ENCODE measurements around the gene RAB11FIP3. TPM values are rescaled to one million over a fixed set of nuclear protein-coding genes. Genes with fewer than 3 reads are reported as not detected.
"Not testable (repeated sequence)": the region's sequence is repeated elsewhere in the genome, so short reads cannot be mapped to it uniquely, and the experiment has no call there.

Gene RAB11FIP3
- polyA plus RNA-seq, 1 of the 3 experiments (the other 2 are of a cell fraction) = 24.8 TPM

- TF ChIP-seq CTCF (IDR thresholded peaks at IDR 0.05) = no peak
- no peak for TF ChIP-seq GABPA (IDR thresholded peaks at IDR 0.05; ENCODE audit: low read depth)
- no peak for TF ChIP-seq EP300 (IDR thresholded peaks at IDR 0.05; ENCODE audit: borderline replicate concordance in 1 of 2, low read depth in 1 of 2, low read length in 1 of 2)
- no peak for TF ChIP-seq NFIC (IDR thresholded peaks at IDR 0.05; ENCODE audit: borderline replicate concordance)
- TF ChIP-seq USF1 (IDR thresholded peaks at IDR 0.05; ENCODE audit: borderline replicate concordance, low read depth) = no peak
- TF ChIP-seq EZH2phosphoT487 (IDR thresholded peaks at IDR 0.05; ENCODE audit: borderline replicate concordance, low read depth) = no peak
- no peak for TF ChIP-seq MAX (IDR thresholded peaks at IDR 0.05; ENCODE audit: low read depth)
- no peak for TF ChIP-seq TEAD4 (IDR thresholded peaks at IDR 0.05; ENCODE audit: borderline replicate concordance, insufficient read depth)
- no peak for TF ChIP-seq FOXJ3 (CRISPR knock-in tag; IDR thresholded peaks at IDR 0.05)
- no peak for TF ChIP-seq FOXM1 (IDR thresholded peaks at IDR 0.05; ENCODE audit: low read depth)
These were observed 52.1 kb downstream of the RAB11FIP3 start for GRCh38 chr16:477301-478157.

GRCh38 chr16:478287-478686 lies 52.8 kb downstream of the RAB11FIP3 start:
- H3K27ac ChIP-seq (ENCODE audit: low read depth in 2 of 2, low read length in 1 of 2); H3K27me3 ChIP-seq (ENCODE audit: insufficient read depth); H3F3A ChIP-seq (replicated peaks; ENCODE audit: insufficient read depth); H3K4me1 ChIP-seq (ENCODE audit: control insufficient read depth in 1 of 2, insufficient read depth in 2 of 2, low read depth in 1 of 2, low read length in 1 of 2); H3K79me2 ChIP-seq (ENCODE audit: insufficient read depth); H3K9ac ChIP-seq; DNase-seq; POLR2A ChIA-PET; H4K20me1 ChIP-seq (ENCODE audit: insufficient read depth); H3K36me3 ChIP-seq (replicated peaks in 1 of 2; ENCODE audit: control insufficient read depth in 1 of 2, insufficient read depth in 2 of 2, low read length in 1 of 2); H3K4me3 ChIP-seq (ENCODE audit: low read depth in 2 of 2, low read length in 1 of 2); H3K4me2 ChIP-seq; H2AFZ ChIP-seq (ENCODE audit: low read depth); H3K9me2 ChIP-seq; H3K9me3 ChIP-seq: not testable (repeated sequence)
- WGBS (ENCODE audit: low lambda C conversion rate) = 95% methylated on average over 10 of the region's 10 CpGs
- CTCF ChIA-PET = interaction anchor here (1.0 to 2.6 kb wide), 2 partner anchors 9 to 76 kb away, joined by 3 to 9 read pairs; no protein-coding TSS in a partner anchor

More at GRCh38 chr16:477301-478157, 52.1 kb downstream of the RAB11FIP3 start:
- Histone ChIP-seq H3K4me1 (ENCODE audit: control insufficient read depth in 1 of 2, insufficient read depth in 2 of 2, low read depth in 1 of 2, low read length in 1 of 2) (no peaks in the 10 kb centered on the region; a peak in 1 of 4 replicates), H3K36me3 (replicated peaks in 1 of 2; ENCODE audit: control insufficient read depth in 1 of 2, insufficient read depth in 2 of 2, low read length in 1 of 2) (peaks cover 0 to 4% of the 10 kb centered on the region in 2 experiments), H3K4me2 (no peak overlapping the region), H3K9me3 (no peaks in the 10 kb centered on the region), H4K20me1 (ENCODE audit: insufficient read depth) (no peaks in the 10 kb centered on the region), H3K27me3 (ENCODE audit: insufficient read depth) (no peaks in the 10 kb centered on the region), H3K79me2 (ENCODE audit: insufficient read depth) (peaks cover 4% of the 10 kb centered on the region), H2AFZ (ENCODE audit: low read depth) (no peak overlapping the region), H3F3A (replicated peaks; ENCODE audit: insufficient read depth) (peaks cover 7% of the 10 kb centered on the region), H3K9ac (no peak overlapping the region), H3K4me3 (ENCODE audit: low read depth in 2 of 2, low read length in 1 of 2) (no peak overlapping the region), H3K9me2 (no peaks in the 10 kb centered on the region), H3K27ac (ENCODE audit: low read depth in 2 of 2, low read length in 1 of 2) (no peak overlapping the region)
- CTCF ChIA-PET = interaction anchor here (1.0 to 2.6 kb wide), 3 partner anchors 10 to 97 kb away, joined by 3 to 9 read pairs (median 3); no protein-coding TSS in a partner anchor
- POLR2A ChIA-PET = no interaction called here
- no peak for DNase-seq
- 95% methylated on average over 17 of the region's 23 CpGs for WGBS (ENCODE audit: low lambda C conversion rate)
